ENCODE data around the gene RCOR3.
"Not testable (repeated sequence)": the region's sequence is repeated elsewhere in the genome, so short reads cannot be mapped to it uniquely, and the experiment has no call there.

RCOR3 gene

DNA sequence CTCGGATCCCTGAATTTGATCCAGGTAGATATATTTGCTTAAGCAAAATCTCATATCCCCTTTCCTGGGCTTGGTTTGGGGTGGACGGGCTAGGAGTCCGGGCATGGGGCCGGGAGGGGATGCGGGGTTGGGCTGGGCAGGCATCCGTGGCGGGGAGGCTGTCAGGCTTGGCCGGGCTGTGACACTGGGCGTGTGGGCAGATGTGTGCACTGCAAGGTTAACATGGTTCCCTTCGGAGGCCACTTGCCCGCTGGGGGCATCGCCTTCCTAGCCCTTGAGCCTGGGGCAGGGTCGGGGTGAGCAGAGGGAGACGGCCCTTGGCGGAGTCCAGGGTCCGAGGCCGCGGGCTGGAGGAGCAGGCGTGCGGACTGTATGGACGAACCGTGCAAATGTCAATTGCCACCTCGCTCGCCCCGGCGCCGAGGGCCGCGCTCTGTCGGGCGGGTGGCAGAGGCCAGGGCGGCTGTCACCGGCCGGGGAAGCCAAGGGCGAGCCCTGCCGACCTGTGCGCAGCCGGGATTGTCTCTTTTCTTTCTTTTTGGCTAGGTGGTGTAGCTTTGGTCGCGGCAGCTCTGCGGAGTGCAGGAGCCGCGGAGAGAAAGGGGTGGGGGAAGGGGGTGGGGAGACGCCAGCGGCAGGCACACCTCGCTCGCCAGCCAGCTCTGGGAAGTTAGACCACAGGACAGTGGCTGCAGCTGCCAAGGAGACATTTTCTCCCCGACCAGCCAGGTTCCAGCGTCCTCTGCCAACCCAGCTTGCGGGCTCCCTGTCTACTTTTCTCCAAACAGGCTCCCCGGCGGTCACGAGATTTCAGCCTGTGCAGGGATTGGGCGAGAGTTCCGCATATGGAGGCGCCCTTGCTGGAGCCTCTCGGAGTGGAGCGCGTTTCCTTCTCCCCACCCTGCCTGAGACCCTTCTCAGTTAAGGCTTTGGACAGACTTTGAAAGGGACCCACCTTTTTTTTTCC, 1.3 kb downstream of the RCOR3 start:
- DNase-seq (ENCODE audit: low spot score): peak; percentile 73

DNA sequence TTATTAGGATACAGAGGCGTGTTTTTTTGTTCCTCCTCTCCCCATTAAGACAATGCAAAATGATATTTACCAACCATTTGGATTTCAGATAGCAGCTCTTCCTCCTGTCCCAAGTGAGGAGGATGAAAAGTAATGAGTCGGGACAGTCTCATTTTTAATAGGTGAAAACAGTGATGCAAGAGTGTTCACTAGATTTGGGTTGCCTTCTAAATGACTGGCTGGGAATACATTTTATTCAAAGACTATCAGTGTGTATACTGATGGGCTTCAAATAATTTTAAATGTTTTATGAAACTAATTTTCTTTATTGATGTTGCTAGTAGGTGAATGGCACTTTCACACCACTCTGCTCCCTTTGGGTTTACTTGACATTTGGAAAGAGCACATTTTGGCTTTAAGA, 2.1 kb downstream of the RCOR3 start:
- DNase-seq (ENCODE audit: low spot score): peak; percentile 20

DNA sequence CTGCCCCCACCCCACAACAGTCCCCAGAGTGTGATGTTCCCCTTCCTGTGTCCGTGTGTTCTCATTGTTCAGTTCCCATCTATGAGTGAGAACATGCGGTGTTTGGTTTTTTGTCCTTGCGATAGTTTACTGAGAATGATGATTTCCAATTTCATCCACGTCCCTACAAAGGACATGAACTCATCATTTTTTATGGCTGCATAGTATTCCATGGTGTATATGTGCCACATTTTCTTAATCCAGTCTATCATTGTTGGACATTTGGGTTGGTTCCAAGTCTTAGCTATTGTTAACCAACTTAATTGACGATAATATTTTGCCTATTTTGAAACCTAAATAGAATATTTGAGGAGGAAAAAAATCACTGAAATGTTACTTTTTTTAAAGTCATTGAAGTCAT, 3.9 kb downstream of the RCOR3 start:
- not testable (repeated sequence) for DNase-seq (ENCODE audit: low spot score)

DNA sequence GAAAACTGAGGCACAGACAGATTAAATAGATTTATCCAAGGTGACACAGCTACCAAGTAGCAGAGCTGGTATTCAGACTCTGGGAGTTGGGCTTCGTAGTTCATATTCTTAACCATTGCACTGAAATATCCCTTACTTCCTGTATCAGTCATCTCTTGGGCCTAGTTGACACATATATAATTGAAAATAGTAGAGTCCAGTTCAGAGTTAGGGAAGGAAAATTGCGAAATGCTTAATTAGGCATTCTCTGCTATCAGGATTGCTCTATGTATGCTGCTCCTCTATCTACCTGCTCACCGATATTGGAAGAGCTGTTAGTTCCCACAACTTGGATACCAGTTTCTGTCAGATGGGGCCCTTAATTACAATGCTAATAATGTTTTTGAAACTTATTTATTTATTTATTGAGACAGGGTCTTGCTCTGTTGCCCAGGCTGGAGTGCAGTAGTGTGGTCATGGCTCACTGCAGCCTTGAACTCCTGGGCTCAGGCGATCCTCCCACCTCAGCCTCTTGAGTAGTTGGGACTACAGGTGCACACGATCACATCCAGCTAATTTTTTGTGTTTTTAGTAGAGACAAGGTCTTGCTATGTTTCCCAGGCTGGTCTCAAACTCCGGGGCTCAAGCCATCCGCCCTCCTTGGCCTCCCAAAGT, 8.2 kb downstream of the RCOR3 start:
- DNase-seq (ENCODE audit: low spot score): no peak

DNA sequence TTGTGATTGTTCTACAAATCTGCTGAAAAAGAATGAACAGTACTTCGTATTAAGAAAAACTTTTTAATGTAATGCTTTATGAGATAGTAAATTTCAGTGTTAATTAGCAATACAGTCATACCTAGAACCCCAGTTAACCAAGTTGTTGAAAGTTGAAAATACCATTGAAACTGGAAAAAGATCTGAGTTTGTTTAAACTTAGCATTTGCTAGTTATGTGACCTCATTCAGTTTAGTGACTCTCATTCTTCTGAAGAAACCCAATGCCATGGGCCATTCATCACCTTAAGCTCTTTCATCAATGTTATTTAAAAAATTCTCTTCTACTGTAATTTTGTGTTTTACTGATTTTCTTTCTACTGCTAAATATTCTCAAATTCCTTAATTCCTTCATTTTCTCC, 20.2 kb downstream of the RCOR3 start:
- DNase-seq (ENCODE audit: low spot score): no peak

DNA sequence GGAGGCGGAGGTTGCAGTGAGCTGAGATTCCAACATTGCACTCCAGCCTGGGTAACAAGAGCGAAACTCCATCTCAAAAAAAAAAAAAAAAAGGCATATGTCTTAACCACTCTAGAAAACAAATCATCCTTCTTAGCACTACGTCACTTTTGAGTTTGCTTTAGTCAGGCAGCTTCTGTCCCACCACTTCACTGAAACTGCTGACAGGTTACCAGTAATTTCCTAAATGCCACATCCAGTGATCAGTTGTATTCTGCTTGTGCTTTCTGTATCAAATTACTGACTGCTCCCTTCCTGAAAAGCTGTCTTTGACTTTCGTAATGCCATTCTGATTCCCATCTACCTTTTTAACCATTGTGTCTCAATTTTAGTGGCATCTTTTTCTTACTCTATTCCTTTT, 21.7 kb downstream of the RCOR3 start:
- DNase-seq (ENCODE audit: low spot score): no peak

DNA sequence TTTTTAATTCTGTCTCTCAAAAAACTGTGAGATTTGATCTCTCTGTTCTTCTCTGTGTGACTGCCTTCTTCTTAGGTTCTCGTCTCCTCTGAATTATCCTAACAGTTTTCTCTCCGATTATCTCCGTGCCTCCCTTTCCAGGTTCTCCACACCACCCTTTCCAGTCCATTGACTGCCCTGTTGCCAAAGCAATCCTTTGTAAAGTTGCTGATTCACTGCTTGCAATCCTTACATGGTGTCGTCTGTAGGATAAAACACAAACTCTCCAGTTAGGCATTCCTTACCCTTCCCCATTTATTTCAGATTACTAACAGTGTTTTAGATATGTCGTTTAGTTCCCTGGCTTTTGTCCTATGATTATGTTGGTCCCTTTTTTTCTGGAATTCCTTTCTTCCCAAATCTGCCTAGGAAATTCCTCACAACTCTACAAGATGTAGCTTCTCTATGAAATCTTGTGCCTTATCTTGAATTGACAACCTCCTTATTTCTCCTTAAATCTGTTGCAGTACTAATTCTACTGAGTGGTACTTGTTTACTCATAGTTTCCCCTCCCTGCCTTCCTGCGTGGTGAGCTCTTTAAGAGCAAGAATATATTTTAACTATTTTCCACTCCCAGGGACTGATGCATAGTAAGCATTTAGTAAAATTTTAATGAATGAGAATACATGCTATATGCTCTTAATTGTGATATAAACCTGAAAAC, 22.3 kb downstream of the RCOR3 start:
- DNase-seq (ENCODE audit: low spot score): no peak

DNA sequence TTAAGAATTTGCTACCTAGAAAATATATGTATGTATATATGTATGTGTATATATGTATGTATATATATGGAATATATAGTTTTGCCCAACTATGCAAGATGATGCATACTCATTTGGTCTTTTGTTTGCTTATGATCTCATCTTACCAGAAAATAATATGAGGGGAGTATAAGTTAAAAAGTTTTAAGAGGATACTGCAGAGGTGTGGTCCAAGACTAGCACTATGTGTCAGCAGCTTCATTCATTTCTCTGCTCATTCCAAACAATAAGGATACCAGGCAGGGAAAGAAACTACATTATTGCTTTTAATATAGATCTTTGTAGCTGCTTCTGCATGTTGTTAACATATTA, 22.8 kb downstream of the RCOR3 start:
- DNase-seq (ENCODE audit: low spot score): no peak

DNA sequence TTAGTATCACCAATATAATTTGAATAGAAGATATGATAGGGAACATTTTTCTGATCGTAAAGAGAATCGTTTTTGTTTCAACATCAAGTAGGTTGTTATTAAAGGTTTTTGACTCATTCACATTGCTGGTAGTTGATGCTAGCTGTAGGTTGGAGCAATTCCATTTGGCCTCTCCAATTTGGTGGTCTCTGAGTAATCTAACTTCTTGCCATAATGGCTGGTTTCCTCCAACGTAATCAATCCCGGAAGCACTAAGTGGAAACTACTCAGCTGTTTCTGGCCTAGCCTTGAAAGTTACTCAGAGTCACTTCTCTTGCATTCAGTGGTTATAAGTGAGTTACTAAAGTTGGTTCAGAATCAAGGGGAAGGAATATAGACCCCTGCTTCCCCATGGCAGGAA, 26.0 kb downstream of the RCOR3 start:
- no peak for DNase-seq (ENCODE audit: low spot score)

DNA sequence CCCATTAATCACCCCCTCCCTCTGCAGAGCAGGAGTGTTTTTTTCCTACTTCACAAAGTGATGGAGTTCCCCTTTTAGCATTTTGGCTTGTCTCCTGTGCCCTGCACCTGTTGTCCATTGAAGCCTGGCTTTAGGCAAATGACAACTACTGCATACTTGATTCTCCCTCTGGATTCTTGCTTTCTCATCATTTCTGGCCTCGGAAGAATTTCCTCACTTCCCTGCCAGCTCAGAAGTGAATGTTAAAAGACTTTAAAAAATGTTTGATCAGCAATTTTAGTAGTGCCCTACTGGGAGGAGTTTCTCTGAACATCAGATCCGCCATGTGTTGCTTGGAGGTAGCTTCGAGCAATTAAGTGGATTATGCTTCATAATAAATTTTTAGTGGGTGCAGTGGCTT, 28.1 kb downstream of the RCOR3 start:
- DNase-seq (ENCODE audit: low spot score): no peak

DNA sequence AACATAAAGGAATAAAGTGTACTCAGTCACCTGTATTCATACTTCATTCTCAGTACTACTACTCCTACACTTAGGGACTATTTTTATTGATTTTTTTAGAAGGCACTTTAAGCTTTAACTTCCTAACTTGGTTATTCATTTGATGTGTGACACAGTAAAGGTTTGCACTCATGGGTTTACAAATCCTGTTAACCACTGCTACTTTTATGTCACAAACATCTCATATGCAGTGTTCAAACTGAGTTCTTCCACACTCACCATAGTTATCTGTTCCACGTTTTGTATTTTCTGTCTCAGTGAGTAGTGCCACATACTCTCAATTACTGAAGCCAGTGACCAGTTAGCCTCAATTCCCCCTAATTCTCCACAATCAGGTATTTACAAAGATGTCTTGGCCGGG, 33.2 kb downstream of the RCOR3 start:
- DNase-seq (ENCODE audit: low spot score): no peak

DNA sequence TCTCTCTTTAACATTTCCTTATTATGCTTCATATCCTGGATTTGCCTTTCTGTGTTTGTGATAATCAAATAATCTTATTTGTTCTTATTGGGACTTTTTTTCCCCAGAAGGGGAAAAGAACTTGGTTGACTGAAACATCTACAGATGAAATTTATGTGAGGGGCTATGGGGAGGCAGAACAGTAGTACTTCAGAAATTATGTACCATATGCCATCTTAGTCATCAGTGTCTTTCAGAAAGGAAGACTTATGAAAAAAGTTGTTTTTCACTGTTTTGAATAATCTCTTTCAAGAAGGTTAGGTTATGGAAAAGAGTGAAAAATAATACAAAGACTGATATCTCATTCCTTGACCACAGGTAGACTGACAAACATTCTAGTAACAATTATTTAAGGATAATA, 37.2 kb downstream of the RCOR3 start:
- no peak for DNase-seq (ENCODE audit: low spot score)

DNA sequence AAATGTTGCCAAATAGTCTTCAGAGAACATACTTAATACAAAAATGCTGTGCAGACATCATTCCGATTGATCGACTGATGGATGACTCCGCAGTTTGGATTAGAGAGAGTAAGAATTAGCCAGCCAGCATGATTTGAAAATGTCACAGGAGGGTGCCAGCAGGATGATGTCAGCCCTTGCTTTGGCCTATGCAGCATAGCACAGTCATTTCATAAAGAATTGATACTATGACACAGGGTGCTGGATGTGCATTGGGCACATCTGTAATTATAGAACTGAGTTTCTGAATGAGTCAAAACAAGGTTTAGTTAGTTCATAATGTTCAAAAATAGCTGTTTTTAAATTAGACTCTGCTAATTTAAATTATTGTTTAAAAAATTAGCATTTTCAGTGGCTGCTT, 45.9 kb downstream of the RCOR3 start:
- peak; percentile 63 for DNase-seq (ENCODE audit: low spot score)

DNA sequence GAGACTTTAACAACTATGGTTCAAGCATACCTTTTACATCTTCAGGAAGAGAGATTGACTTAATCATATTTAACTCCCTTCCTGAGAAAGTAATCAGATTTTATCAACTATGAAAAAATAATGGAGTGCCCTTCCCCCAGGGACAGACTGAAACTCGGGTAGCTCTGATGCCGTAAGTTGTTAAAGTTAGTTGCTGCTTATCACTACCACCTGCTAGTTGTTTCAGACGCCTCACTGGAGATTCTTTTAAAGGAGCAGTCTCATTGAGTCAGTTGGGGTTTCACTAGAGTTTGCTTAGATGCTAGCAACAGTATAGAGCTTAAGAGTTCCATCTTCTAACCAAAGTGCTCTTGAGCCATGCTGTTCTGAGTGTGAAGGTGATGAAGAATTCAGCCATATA, 50.5 kb downstream of the RCOR3 start:
- DNase-seq (ENCODE audit: low spot score): no peak

DNA sequence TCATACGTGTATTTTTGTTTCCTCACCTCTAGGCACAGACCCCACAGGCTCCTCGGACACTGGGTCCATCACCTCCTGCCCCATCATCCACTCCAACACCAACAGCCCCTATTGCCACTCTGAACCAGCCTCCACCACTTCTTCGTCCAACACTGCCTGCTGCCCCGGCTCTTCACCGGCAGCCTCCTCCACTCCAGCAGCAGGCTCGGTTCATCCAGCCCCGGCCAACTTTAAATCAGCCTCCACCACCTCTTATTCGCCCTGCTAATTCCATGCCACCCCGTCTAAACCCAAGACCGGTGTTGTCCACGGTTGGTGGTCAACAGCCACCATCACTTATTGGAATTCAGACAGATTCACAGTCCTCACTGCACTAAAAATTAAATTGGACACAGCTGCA, 54.2 kb downstream of the RCOR3 start:
- DNase-seq (ENCODE audit: low spot score): no peak

DNA sequence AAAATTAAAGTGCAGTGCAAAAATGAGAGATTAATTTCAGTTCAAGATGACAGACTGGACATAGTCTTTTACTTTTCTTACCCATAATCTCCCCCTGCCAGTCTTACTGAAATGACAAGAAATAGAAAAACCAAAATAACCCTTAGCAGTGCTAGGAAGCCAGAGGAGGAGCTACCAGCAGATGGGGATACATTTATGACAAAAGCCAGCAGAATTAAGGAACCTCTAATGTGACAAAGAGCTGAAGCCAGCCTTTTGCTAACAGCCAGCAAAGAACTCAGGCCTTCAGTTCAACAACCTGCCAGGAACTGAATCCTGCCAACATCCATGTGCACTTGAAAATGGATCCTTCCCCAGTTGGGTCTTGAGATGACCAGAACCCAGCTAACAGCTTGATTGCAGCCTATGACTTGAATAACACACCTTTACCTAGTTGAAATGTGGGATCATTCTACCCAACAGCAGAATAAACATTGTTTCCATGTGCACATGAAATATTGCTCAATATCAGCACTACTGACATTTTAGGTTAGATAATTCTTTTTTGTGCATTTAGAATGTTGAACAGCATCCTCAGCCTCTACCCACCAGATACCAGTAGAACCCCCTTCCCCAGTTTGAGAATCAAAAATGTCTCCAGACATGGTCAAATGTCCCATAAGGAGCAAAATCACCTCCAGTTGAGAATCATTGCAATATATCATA, 59.6 kb downstream of the RCOR3 start:
- DNase-seq (ENCODE audit: low spot score): no peak

DNA sequence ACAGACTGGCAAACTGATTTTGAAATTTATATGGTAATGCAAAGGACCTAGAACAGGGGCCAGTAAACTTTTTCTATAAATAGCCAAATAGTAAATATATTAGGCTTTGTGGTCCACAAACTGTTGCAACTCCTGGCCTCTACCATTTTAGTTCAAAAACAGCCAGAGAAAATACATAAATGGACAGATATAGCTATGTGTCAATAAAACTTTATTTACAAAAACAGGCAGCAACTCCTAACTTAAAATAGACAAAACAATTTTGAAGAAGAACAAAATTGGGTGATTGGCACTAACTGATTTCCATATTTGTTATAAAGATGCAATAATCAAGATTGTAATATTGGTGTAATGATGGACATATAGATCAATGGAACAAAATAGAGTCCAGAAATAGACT, 60.7 kb downstream of the RCOR3 start:
- no peak for DNase-seq (ENCODE audit: low spot score)

DNA sequence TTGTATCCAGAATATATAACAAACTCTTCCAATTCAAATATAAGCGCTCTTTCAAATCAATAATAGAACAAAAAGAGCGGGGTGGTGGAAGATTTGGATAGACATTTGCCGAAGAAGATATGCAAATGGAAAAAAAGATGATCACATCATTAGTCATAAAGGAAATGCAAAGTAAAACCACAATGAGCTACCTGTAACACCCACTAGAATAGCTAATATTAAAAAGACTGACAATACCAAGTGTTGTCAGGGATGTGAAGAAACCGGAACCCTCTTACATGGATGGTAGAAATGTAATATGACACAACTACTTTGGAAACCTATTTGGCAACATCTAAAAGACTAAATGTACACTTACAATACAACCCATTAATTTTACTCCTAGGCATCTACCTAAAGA, 61.8 kb downstream of the RCOR3 start:
- peak; percentile 68 for DNase-seq (ENCODE audit: low spot score)

DNA sequence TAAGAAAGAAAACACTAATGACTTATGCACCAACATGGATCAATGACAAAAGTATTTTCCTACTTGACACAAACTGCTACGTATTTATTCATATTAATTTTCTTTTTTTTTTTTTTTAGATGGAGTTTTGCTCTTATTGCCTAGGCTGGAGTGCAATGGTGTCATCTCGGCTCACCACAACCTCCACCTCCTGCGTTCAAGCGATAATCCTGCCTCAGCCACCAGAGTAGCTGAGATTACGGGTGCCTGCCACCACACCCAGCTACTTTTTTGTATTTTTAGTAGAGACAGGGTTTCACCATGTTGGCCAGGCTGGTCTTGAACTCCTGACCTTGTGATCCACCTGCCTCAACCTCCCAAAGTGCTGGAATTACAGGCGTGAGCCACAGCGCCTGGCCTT, 62.5 kb downstream of the RCOR3 start:
- not testable (repeated sequence) for DNase-seq (ENCODE audit: low spot score)

DNA sequence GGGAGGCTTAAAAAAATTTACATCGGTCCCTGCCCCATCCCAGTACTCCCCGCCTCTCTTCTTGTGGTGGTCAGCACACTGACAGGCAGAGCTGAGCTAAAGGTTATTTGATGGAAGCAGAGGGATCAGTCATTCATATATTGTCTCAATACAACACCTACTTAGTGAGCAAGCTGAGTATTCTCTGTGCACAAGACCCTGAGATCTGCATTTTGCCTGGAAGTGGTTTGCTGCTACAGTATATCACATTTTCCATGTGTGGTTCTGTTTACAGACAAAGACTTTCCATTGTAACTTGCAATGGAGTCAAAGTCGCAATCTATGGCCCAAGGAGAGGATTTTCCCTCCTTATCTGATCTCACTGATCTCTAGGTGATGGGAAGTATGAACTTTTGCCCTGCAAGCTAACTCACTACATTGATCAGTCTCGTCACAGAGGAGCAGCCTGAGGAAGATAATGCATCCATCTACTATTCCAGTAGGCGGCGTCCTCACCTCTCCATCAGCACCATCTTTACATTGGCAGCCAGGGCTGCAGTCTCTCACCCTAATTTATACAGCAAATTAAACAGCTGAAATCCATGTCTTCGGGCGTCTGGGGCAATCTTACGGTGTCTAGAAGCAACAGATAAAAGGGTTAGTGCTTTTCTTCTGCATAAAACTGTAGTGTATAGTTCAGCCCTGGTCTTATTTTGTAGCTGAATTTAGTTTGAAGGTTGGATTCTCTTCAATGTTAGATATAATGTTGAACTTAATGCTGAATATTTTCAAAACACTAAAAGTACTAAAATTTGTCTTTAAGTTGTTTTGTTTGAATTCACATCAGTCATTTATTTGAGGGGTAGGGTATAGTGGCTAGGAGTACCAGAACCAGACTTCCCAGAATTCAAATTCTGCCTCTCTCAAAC, 64.2 kb downstream of the RCOR3 start:
- peak; percentile 78 for DNase-seq (ENCODE audit: low spot score)
